Measurements from ENCODE around the gene HEG1.

Gene HEG1

DNA sequence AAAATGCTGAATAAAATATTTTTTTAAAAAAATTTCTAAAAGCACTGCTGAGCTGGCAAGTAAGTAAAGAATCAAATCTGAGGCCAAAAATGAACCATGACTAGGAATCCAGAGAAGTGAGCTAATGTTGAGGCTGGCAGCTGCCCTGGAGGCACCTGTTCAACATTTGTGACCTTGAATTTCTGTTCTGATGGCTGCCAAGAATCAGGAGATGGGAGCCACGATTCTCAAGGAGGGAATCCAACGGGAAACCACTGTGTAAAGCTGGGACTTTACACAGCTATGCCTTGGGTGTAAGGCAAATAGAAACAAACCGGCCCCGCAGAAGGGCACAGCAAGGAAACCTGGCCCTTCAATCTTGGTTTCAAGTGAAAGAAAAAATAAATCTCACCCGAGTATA, 22.7 kb downstream of the HEG1 start:
- DNase-seq (ENCODE audit: extremely low read depth, low read depth) = no peak
- TF ChIP-seq, protein P1, sequence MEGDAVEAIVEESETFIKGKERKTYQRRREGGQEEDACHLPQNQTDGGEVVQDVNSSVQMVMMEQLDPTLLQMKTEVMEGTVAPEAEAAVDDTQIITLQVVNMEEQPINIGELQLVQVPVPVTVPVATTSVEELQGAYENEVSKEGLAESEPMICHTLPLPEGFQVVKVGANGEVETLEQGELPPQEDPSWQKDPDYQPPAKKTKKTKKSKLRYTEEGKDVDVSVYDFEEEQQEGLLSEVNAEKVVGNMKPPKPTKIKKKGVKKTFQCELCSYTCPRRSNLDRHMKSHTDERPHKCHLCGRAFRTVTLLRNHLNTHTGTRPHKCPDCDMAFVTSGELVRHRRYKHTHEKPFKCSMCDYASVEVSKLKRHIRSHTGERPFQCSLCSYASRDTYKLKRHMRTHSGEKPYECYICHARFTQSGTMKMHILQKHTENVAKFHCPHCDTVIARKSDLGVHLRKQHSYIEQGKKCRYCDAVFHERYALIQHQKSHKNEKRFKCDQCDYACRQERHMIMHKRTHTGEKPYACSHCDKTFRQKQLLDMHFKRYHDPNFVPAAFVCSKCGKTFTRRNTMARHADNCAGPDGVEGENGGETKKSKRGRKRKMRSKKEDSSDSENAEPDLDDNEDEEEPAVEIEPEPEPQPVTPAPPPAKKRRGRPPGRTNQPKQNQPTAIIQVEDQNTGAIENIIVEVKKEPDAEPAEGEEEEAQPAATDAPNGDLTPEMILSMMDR (IDR thresholded peaks at IDR 0.05; ENCODE audit: low read depth, low read length) = no peak

DNA sequence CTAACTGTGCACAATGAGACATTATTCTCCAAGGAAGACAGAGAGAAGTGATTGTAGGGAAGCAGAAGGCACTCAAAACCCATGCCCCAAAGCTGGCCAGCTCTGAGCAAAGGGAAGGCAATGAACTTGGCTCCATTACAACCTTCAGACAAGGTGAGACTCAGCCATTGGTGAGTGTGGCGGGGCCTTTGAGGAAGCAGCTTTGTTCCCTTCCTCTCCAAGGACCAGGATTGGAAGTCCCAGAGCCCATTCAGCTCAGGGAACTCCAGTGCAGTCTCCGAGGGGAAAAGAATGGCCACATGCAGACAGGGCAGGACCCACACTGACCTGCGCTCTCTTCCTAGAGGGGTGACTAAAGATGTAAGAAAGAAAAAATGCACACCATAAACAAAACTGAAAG, 23.1 kb downstream of the HEG1 start:
- TF ChIP-seq, protein P1 (IDR thresholded peaks at IDR 0.05; ENCODE audit: low read depth, low read length) = no peak
- no peak for DNase-seq (ENCODE audit: extremely low read depth, low read depth)

DNA sequence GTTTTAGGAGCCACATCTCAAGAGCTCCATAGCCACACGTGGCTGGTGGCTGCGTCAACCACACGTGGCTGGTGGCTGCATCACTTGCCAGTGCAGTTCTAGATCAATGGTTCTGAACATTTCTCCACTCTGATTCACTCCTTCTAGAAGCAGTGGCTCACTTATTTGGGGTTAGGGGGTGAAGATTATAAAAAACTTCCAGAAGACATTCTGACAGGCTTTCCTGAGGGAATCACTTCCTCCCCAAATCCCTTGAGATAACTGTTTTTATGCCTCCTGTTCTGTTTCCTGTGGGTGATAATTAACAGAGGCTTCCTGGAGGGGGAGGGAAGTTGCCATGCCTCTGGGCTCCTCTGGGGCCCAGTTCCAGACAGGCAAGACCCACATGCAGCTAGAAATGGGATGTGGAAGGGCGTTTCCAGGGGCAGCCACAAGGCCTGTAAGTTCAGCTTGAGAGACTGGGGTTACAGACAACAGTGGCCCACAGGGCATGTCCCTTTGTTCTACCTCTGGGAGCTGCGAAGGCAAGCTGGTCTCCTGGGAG, 23.6 kb downstream of the HEG1 start:
- no peak for DNase-seq (ENCODE audit: extremely low read depth, low read depth)
- TF ChIP-seq, protein P1 (IDR thresholded peaks at IDR 0.05; ENCODE audit: low read depth, low read length) = no peak

- TF ChIP-seq, protein P1 (IDR thresholded peaks at IDR 0.05; ENCODE audit: low read depth, low read length) = no peak
- no peak for DNase-seq (ENCODE audit: extremely low read depth, low read depth)
Observed at GRCh38 chr3:125031544-125031943, 24.3 kb downstream of the HEG1 start.

- DNase-seq (ENCODE audit: extremely low read depth, low read depth) = no peak
- TF ChIP-seq, protein P1 (IDR thresholded peaks at IDR 0.05; ENCODE audit: low read depth, low read length) = no peak
Observed at GRCh38 chr3:125028657-125029056, 27.1 kb downstream of the HEG1 start.

DNA sequence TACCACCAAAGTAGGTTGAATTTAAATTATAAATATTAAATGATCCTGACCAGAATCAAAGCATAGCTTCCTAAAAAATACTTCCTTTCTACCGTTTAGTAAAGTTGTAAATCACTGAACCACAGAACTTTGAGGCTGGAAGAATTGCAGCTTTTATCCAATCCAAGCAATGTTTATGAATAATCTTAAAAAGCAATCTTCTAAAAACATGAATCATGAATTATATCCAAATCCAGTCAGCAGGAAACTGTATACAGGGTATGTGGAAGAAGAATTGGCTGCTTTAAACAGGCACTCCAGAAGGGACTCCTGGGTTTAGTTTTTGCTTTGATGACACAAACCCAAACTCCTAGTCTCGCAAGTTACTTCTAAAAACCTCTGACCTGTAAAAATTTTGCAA, 30.2 kb downstream of the HEG1 start:
- TF ChIP-seq, protein P1 (IDR thresholded peaks at IDR 0.05; ENCODE audit: low read depth, low read length) = no peak
- no peak for DNase-seq (ENCODE audit: extremely low read depth, low read depth)

DNA sequence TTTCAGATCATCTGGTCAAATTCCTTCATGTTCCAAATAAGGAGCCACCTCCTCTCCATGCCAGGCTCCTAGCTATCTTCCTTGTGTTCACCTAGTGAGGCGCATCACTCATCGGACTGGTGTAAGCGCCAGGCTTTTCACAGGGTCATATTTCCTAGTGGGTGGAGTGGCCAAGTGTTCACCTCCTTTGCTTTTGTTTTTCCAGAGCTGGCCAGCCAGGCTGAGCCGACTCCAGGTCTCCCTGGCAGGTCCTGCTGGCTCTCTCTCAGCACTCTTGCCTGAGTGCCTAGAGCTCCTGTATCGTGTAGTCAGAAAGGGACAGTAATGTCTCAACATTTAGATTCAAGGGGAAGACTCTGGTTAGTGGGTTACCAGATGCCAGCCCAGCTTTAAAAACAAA, 31.0 kb downstream of the HEG1 start:
- no peak for DNase-seq (ENCODE audit: extremely low read depth, low read depth)

More for the DNA sequence above, 31.0 kb downstream of the HEG1 start:
- TF ChIP-seq, protein P1 (IDR thresholded peaks at IDR 0.05; ENCODE audit: low read depth, low read length) = no peak
